GOT3 (cell line): Measurements from ENCODE around the gene WFIKKN1.

Experiments
- DNase-seq: peaks from one replicate; lab custom pipeline; 2025; ENCODE audit warnings: mixed read lengths; lab: John Stamatoyannopoulos, UW

Gene WFIKKN1

GRCh38 chr16:630815-631405, at the start of gene WFIKKN1:
Gene WFIKKN1, plus strand, starts transcription at chr16:630985. Its CDS starts 269 bp downstream, at chr16:631254.
- no peak for DNase-seq

- no peak for DNase-seq
Measured at GRCh38 chr16:582218-582613, 48.6 kb upstream of the WFIKKN1 start.

GRCh38 chr16:582614-583331, 48.0 kb upstream of the WFIKKN1 start:
- no peak for DNase-seq

- no peak for DNase-seq
Measured at GRCh38 chr16:583470-583814, 47.3 kb upstream of the WFIKKN1 start.

- DNase-seq: no peak
Measured at GRCh38 chr16:583815-584591, 46.8 kb upstream of the WFIKKN1 start.

GRCh38 chr16:585351-585750, 45.4 kb upstream of the WFIKKN1 start:
- DNase-seq: no peak

GRCh38 chr16:586047-586644, 44.6 kb upstream of the WFIKKN1 start:
- no peak for DNase-seq

- DNase-seq: no peak
Measured at GRCh38 chr16:586645-587590, 43.9 kb upstream of the WFIKKN1 start.

- DNase-seq: no peak
Measured at GRCh38 chr16:588639-588888, 42.2 kb upstream of the WFIKKN1 start.

GRCh38 chr16:588889-589657, 41.7 kb upstream of the WFIKKN1 start:
- DNase-seq: peak; percentile 98

GRCh38 chr16:589658-590187, 41.1 kb upstream of the WFIKKN1 start, which contains the start of gene RAB40C:
Gene RAB40C, plus strand, starts transcription at chr16:590066. Its CDS starts 226 bp downstream, at chr16:590292.
- DNase-seq: peak; percentile 98

- no peak for DNase-seq
Measured at GRCh38 chr16:590188-590814, 40.5 kb upstream of the WFIKKN1 start.

- DNase-seq: no peak
Measured at GRCh38 chr16:590815-591200, 40.0 kb upstream of the WFIKKN1 start.

- no peak for DNase-seq
Measured at GRCh38 chr16:591231-591630, 39.6 kb upstream of the WFIKKN1 start.

- DNase-seq: no peak
Measured at GRCh38 chr16:591892-592517, 38.8 kb upstream of the WFIKKN1 start.

- DNase-seq: no peak
Measured at GRCh38 chr16:592518-593306, 38.1 kb upstream of the WFIKKN1 start.

GRCh38 chr16:593406-593805, 37.4 kb upstream of the WFIKKN1 start:
- DNase-seq: no peak

- no peak for DNase-seq
Measured at GRCh38 chr16:593807-594206, 37.0 kb upstream of the WFIKKN1 start.

- DNase-seq: no peak
Measured at GRCh38 chr16:595094-595528, 35.7 kb upstream of the WFIKKN1 start.
